K562 (cell line): ENCODE measurements around the gene SRRT. TPM values are rescaled to one million over a fixed set of nuclear protein-coding genes. Genes with fewer than 3 reads are reported as not detected.

Experiments used
- ATAC-seq: fragments of 200-7000 bp; cut with Tn5 transposase; 3 replicates; pipeline ENCODE4 v1.9.1; 2020; ENCODE audit warnings: moderate library complexity
- BruUV-seq: library from RNA; stranded (reverse); fragments of 400-500 nt; replicated peaks from 2 replicates; lab custom pipeline; 2021; lab: Mats Ljungman, UMichigan
- CTCF ChIA-PET: fragments of 300-600 bp; formaldehyde crosslinking; extraction: SDS; loops from one replicate; lab custom pipeline; 2021; ENCODE audit warnings: low intra/inter-chr PET ratio; lab: Yijun Ruan, JAX
- POLR2A ChIA-PET: fragments of 300-600, 350-650 bp; sonication (Branson Sonifier 250); formaldehyde crosslinking; extraction: SDS; loops from one replicate; lab custom pipeline; 2021; ENCODE audit warnings: antibody characterized with exemption, inconsistent platforms; lab: Yijun Ruan, JAX
- DNase-seq, 4 experiments: peaks; one replicate each; pipeline versions ENCODE4 v3.0.0 to v3.0.0-alpha.2; 2011 to 2018; ENCODE audit warnings: low spot score in 3 of 4, mixed read lengths in 3 of 4; ENCODE audit errors: extremely low read depth in 1 of 4
- FAIRE-seq: peaks from 2 replicates; lab custom pipeline; 2011; peaks lifted over from hg19 to GRCh38; lab: Jason Lieb, UNC
- H2AFZ ChIP-seq: 2 replicates; pipeline ENCODE4 v1.6.0; 2011; ENCODE audit warnings: low read depth, low read length, control low read depth, inconsistent platforms
- H3K27ac ChIP-seq: fragments of 200-600 bp; 3 replicates; pipeline ENCODE4 v1.8.0; 2011; ENCODE audit warnings: low read depth, mild to moderate bottlenecking, control low read depth, inconsistent platforms, low read length, moderate library complexity, mixed read lengths; ENCODE audit errors: extremely low read depth
- H3K27me3 ChIP-seq, 2 experiments: fragments of 300-600 bp in 1 of 2; 2 replicates in 1 of 2; 3 replicates in 1 of 2; pipeline versions ENCODE4 v1.6.0 to v1.8.0; 2011; ENCODE audit warnings: inconsistent platforms in 2 of 2, low read length in 2 of 2, mild to moderate bottlenecking in 1 of 2, mixed read lengths in 1 of 2, moderate library complexity in 1 of 2; ENCODE audit not compliant: control insufficient read depth in 2 of 2, insufficient read depth in 2 of 2
- H3K36me3 ChIP-seq: fragments of 300-600 bp; 3 replicates; pipeline ENCODE4 v1.8.0; 2011; ENCODE audit warnings: mild to moderate bottlenecking, low read length, inconsistent platforms; ENCODE audit not compliant: control insufficient read depth, insufficient read depth
- H3K4me1 ChIP-seq, 2 experiments: fragments of 200-600 bp in 1 of 2; replicated peaks in 1 of 2; 2 replicates in 1 of 2; 3 replicates in 1 of 2; pipeline versions ENCODE4 v1.5.1 to v1.8.0; 2011; ENCODE audit warnings: inconsistent platforms in 2 of 2, low read length in 2 of 2, mild to moderate bottlenecking in 1 of 2, mixed read lengths in 1 of 2, moderate library complexity in 1 of 2; ENCODE audit not compliant: control insufficient read depth in 2 of 2, insufficient read depth in 2 of 2
- H3K4me2 ChIP-seq: 2 replicates; pipeline ENCODE4 v1.6.1; 2011; ENCODE audit warnings: low read length, control low read depth, inconsistent platforms, mixed read lengths; ENCODE audit not compliant: insufficient read depth
- H3K4me3 ChIP-seq: fragments of 200-600 bp; sonication (generic), shearing (Covaris generic); 2 replicates; pipeline ENCODE4 v1.5.1; 2016; ENCODE audit warnings: control low read depth, inconsistent platforms
- H3K79me2 ChIP-seq: fragments of 200-600 bp; 3 replicates; pipeline ENCODE4 v1.8.0; 2011; ENCODE audit warnings: low read length, inconsistent platforms; ENCODE audit not compliant: control insufficient read depth, insufficient read depth
- H3K9ac ChIP-seq, 2 experiments: 2 replicates each; pipeline versions ENCODE4 v1.6.0 to v1.6.1; 2011; ENCODE audit warnings: low read depth in 2 of 2, low read length in 2 of 2, control low read depth in 1 of 2, inconsistent platforms in 1 of 2, mild to moderate bottlenecking in 1 of 2, mixed read lengths in 1 of 2; ENCODE audit not compliant: insufficient read depth in 1 of 2
- H3K9me1 ChIP-seq: one replicate; pipeline ENCODE4 v1.6.0; 2011; ENCODE audit warnings: inconsistent platforms, mild to moderate bottlenecking, low read length, moderate library complexity; ENCODE audit not compliant: control insufficient read depth, insufficient read depth
- H3K9me3 ChIP-seq: replicated peaks from 2 replicates; pipeline ENCODE4 v1.5.1; 2011; ENCODE audit warnings: low read depth, low read length, inconsistent platforms; ENCODE audit not compliant: control insufficient read depth, insufficient read depth
- H4K20me1 ChIP-seq: replicated peaks from 2 replicates; pipeline ENCODE4 v1.6.1; 2011; ENCODE audit warnings: low read length, inconsistent platforms, mixed read lengths; ENCODE audit not compliant: control insufficient read depth, insufficient read depth
- EGR1 ChIP-seq: fragments of 450-650 bp; conservative IDR thresholded peaks from 2 replicates; pipeline ENCODE4 v1.6.1; 2017; ENCODE audit warnings: mild to moderate bottlenecking
- EHMT2 ChIP-seq: fragments of 450-650 bp; IDR thresholded peaks from 2 replicates; pipeline ENCODE4 v1.6.1; 2018; ENCODE audit warnings: antibody characterized with exemption
- HBP1 ChIP-seq: fragments of 450-650 bp; formaldehyde crosslinking; IDR thresholded peaks from 2 replicates; pipeline ENCODE4 v1.4.0; 2022; ENCODE audit warnings: missing genetic modification characterization
- KDM4B ChIP-seq, 2 experiments: fragments of 450-650 bp in 1 of 2; sonication (generic) in 1 of 2; IDR thresholded peaks; 2 replicates each; pipeline ENCODE4 v1.6.1; 2016 to 2017; ENCODE audit warnings: borderline replicate concordance in 2 of 2, antibody characterized with exemption in 1 of 2, low read depth in 1 of 2, mild to moderate bottlenecking in 1 of 2
- MNT ChIP-seq, 2 experiments: fragments of 450-650 bp; conservative IDR thresholded peaks; 2 replicates each; pipeline ENCODE4 v1.6.1; 2017; ENCODE audit warnings: mild to moderate bottlenecking in 2 of 2, moderate library complexity in 2 of 2
- SIN3A ChIP-seq, 2 experiments: fragments of 150-350 bp in 1 of 2; IDR thresholded peaks; 2 replicates each; pipeline ENCODE4 v1.6.1; 2011 to 2016; ENCODE audit warnings: borderline replicate concordance in 2 of 2, low read depth in 2 of 2, low read length in 2 of 2, mild to moderate bottlenecking in 2 of 2, moderate library complexity in 2 of 2; ENCODE audit not compliant: control insufficient read depth in 1 of 2
- TBL1XR1 ChIP-seq, 2 experiments: IDR thresholded peaks; 2 replicates each; pipeline ENCODE4 v1.6.1; 2012; ENCODE audit warnings: improper control_type of control experiment in 2 of 2, low read length in 2 of 2, mild to moderate bottlenecking in 1 of 2
- TCF15 ChIP-seq: fragments of 250-450 bp; sonication (Bioruptor Pico); IDR thresholded peaks from 2 replicates; pipeline ENCODE4 v1.8.0; 2022; ENCODE audit warnings: moderate library complexity, mild to moderate bottlenecking, inconsistent platforms
- ZNF274 ChIP-seq: IDR thresholded peaks from 2 replicates; pipeline ENCODE4 v1.6.1; 2011; ENCODE audit warnings: low read depth, mild to moderate bottlenecking, low read length, moderate library complexity, borderline replicate concordance
- WGBS: fragments of 100-300 bp; shearing (Covaris generic); methylation state at CpG from one replicate; pipeline ENCODE4 v1.1.6; 2016; ENCODE audit warnings: low coverage, mixed read lengths; ENCODE audit not compliant: insufficient coverage; ENCODE audit errors: missing lambda C conversion rate; 5-methylcytosine and 5-hydroxymethylcytosine counted together
- in situ Hi-C: fragments of 300-500 bp; cut with MboI; formaldehyde crosslinking; loops from 4 replicates; pipeline ENCODE4 v1.15.0; 2018; ENCODE audit warnings: inconsistent platforms, mixed read lengths
- intact Hi-C: fragments of 100-400 bp; cut with micrococcal nuclease; formaldehyde crosslinking; loops from 2 replicates; pipeline ENCODE4 v1.14.2; 2022
- polyA plus RNA-seq, 8 experiments: library from polyadenylated mRNA; depleted of rRNA in 4 of 8; stranded (reverse) in 5 of 8; unstranded in 3 of 8; fragments of >200 nt; fragmentation: Nextera tagmentation in 2 of 8; fragmentation: Illumina TruSeq in 1 of 8; extraction: Ambion mirVana in 2 of 8; extraction: Trizol in 1 of 8; gene quantifications; 2 replicates each; pipeline versions ENCODE4 v1.2.1 to v1.2.3, GENCODE V29; 2011 to 2014; ENCODE audit warnings: inconsistent platforms in 1 of 8, missing spikeins in 1 of 8
- total RNA-seq, 7 experiments: library from RNA; depleted of rRNA in 6 of 7; stranded (reverse); fragments of >200 nt in 6 of 7; fragmentation: Illumina TruSeq in 2 of 7; extraction: Trizol in 2 of 7; gene quantifications; 2 replicates each; pipeline versions ENCODE4 v1.2.1 to v1.2.3, GENCODE V29; 2011 to 2021; ENCODE audit warnings: low replicate concordance in 1 of 7

The SRRT gene
- total and polyA plus RNA-seq, 9 of the 15 experiments (the other 6 are each of a cell fraction or from before 2014, with no cell fraction given), result 10.3 to 263 (median 84.4) TPM

- no peaks in the 10 kb centered on the region; a peak in 1 of 5 replicates for H3K27me3 ChIP-seq
- in situ Hi-C loops, result no loop called here
- FAIRE-seq (no peak), DNase-seq (peak in 1 of 4 experiments; percentile 2), ATAC-seq (no peak)
- peaks cover 20% of the 10 kb centered on the region; the same call in 2 of the 3 replicates for H3K36me3 ChIP-seq
- no peak overlapping the region for H3K4me3 ChIP-seq
- 89% methylated on average over 16 of the region's 16 CpGs for WGBS
- no peaks in the 10 kb centered on the region for H3K9me3 ChIP-seq
- H3K9ac ChIP-seq, result 0 out of 4 replicates have a peak overlapping the region, but pooled peaks of 1 of the 2 experiments have one; percentile 56
- H3K27ac ChIP-seq, result no peak overlapping the region
- BruUV-seq, result no TSS peak
- H2AFZ ChIP-seq, result no peak overlapping the region
- no peaks in the 10 kb centered on the region for H3K9me1 ChIP-seq
- H3K79me2 ChIP-seq, result peaks cover 13% of the 10 kb centered on the region
- CTCF ChIA-PET, result no interaction called here
- TF ChIP-seq EHMT2, result no peak
- TF ChIP-seq TCF15, result no peak
- no peak for TF ChIP-seq KDM4B (IDR thresholded peaks at IDR 0.05; ENCODE audit: borderline replicate concordance in 2 of 2, low read depth in 1 of 2)
- TF ChIP-seq EGR1, result no peak
- H4K20me1 ChIP-seq, result no peaks in the 10 kb centered on the region
- H3K4me2 ChIP-seq, result no peak overlapping the region
- intact Hi-C loops, result no loop called here
- POLR2A ChIA-PET, result interaction anchor here (1.1 kb wide), 1 partner anchor 684 kb away, joined by 3 read pairs; no protein-coding TSS in a partner anchor
- peaks cover under 1 to 50% of the 10 kb centered on the region in 2 experiments; a peak in 4 of 5 replicates for H3K4me1 ChIP-seq
Measured at GRCh38 chr7:100856871-100857282, 18.0 kb upstream of the SRRT start.

GRCh38 chr7:100859856-100860255 is 15.0 kb upstream of the SRRT start:
- no peaks in the 10 kb centered on the region for H3K9me1 ChIP-seq
- ATAC-seq (no peak), FAIRE-seq (no peak), DNase-seq (no peak)
- H3K36me3 ChIP-seq, result peaks cover 25% of the 10 kb centered on the region; the same call in 2 of the 3 replicates
- H3K4me3 ChIP-seq, result no peak overlapping the region
- CTCF ChIA-PET, result no interaction called here
- H3K4me2 ChIP-seq, result no peak overlapping the region
- POLR2A ChIA-PET, result interaction anchor here (0.6 kb wide), 1 partner anchor 162 kb away, joined by 3 read pairs; no protein-coding TSS in a partner anchor
- BruUV-seq, result no TSS peak
- no peaks in the 10 kb centered on the region for H3K79me2 ChIP-seq
- H4K20me1 ChIP-seq, result no peaks in the 10 kb centered on the region
- WGBS, result 91% methylated on average over 15 of the region's 15 CpGs
- intact Hi-C loops, result no loop called here
- H3K27ac ChIP-seq, result no peak overlapping the region
- no peaks in the 10 kb centered on the region for H3K9me3 ChIP-seq
- in situ Hi-C loops, result no loop called here
- H3K4me1 ChIP-seq, result peaks cover 5 to 28% of the 10 kb centered on the region in 2 experiments; a peak in 2 of 5 replicates
- 0 out of 4 replicates have a peak overlapping the region, but pooled peaks of 1 of the 2 experiments have one; percentile 37 for H3K9ac ChIP-seq
- no peaks in the 10 kb centered on the region; a peak in 1 of 5 replicates for H3K27me3 ChIP-seq
- H2AFZ ChIP-seq, result no peak overlapping the region
- TF ChIP-seq ZNF274 (no peak), MNT (conservative IDR thresholded peaks at IDR 0.05) (no peak), HBP1 (CRISPR knock-in tag) (no peak), SIN3A (IDR thresholded peaks at IDR 0.05; ENCODE audit: borderline replicate concordance in 2 of 2, control insufficient read depth in 1 of 2, low read depth in 2 of 2, low read length in 2 of 2) (no peak), TBL1XR1 (IDR thresholded peaks at IDR 0.05; ENCODE audit: low read length in 2 of 2) (no peak)
